Stimulated activated memory B cell treated with anti-CD40 and anti-IgM and Interleukin-4, amounts not matched to agents 10 μg/mL and 1 μg/mL and 100 μg/mL, for 72 hours (primary cell): ENCODE measurements around the gene REEP5.

Experiments
- ATAC-seq: fragments of 150-1000 bp; cut with Tn5 transposase; 2 replicates; pipeline ENCODE4 v1.10.0; 2021
- H3K27ac Mint-ChIP-seq: one replicate; pipeline ENCODE4 v1.8.0; 2022; ENCODE audit warnings: mild to moderate bottlenecking, mixed read lengths
- H3K27me3 Mint-ChIP-seq: one replicate; pipeline ENCODE4 v1.8.0; 2022; ENCODE audit warnings: mixed read lengths
- H3K36me3 Mint-ChIP-seq: one replicate; pipeline ENCODE4 v1.8.0; 2022; ENCODE audit warnings: mixed read lengths
- H3K4me1 Mint-ChIP-seq: one replicate; pipeline ENCODE4 v1.8.0; 2022; ENCODE audit warnings: mixed read lengths
- H3K4me3 Mint-ChIP-seq: one replicate; pipeline ENCODE4 v1.8.0; 2022; ENCODE audit warnings: mild to moderate bottlenecking, moderate library complexity, mixed read lengths
- H3K9me3 Mint-ChIP-seq: one replicate; pipeline ENCODE4 v1.8.0; 2022; ENCODE audit warnings: mixed read lengths

Gene REEP5

GRCh38 chr5:112849912-112850311, 72.1 kb downstream of the REEP5 start:
- Mint-ChIP-seq H3K4me3 (no peak overlapping the region), H3K36me3 (peaks cover 6% of the 10 kb centered on the region), H3K9me3 (peaks cover 4% of the 10 kb centered on the region), H3K27ac (no peak overlapping the region), H3K4me1 (peaks cover 4% of the 10 kb centered on the region), H3K27me3 (peaks cover 8% of the 10 kb centered on the region)
- ATAC-seq, result no peak

- Mint-ChIP-seq H3K36me3 (no peaks in the 10 kb centered on the region), H3K4me3 (no peak overlapping the region), H3K9me3 (no peaks in the 10 kb centered on the region), H3K27me3 (no peaks in the 10 kb centered on the region), H3K27ac (no peak overlapping the region), H3K4me1 (peaks cover 4% of the 10 kb centered on the region)
- ATAC-seq, result peak; percentile 98
Observed at GRCh38 chr5:112848116-112848811, 73.8 kb downstream of the REEP5 start.

- no peaks in the 10 kb centered on the region for H3K27me3 Mint-ChIP-seq
- peaks cover 5% of the 10 kb centered on the region for H3K36me3 Mint-ChIP-seq
- no peak for ATAC-seq
- H3K4me1 Mint-ChIP-seq, result peaks cover 4% of the 10 kb centered on the region
- no peaks in the 10 kb centered on the region for H3K9me3 Mint-ChIP-seq
- no peak overlapping the region for H3K4me3 Mint-ChIP-seq
- no peak overlapping the region for H3K27ac Mint-ChIP-seq
Observed at GRCh38 chr5:112847306-112847705, 74.7 kb downstream of the REEP5 start.

- no peaks in the 10 kb centered on the region for H3K9me3 Mint-ChIP-seq
- H3K27ac Mint-ChIP-seq, result no peak overlapping the region
- ATAC-seq, result no peak
- H3K27me3 Mint-ChIP-seq, result no peaks in the 10 kb centered on the region
- peaks cover 5% of the 10 kb centered on the region for H3K36me3 Mint-ChIP-seq
- H3K4me1 Mint-ChIP-seq, result peaks cover 4% of the 10 kb centered on the region
- no peak overlapping the region for H3K4me3 Mint-ChIP-seq
Observed at GRCh38 chr5:112846556-112846955, 75.5 kb downstream of the REEP5 start.

GRCh38 chr5:112844489-112844888, 77.5 kb downstream of the REEP5 start:
- H3K27ac Mint-ChIP-seq, result no peak overlapping the region
- no peaks in the 10 kb centered on the region for H3K9me3 Mint-ChIP-seq
- H3K27me3 Mint-ChIP-seq, result no peaks in the 10 kb centered on the region
- peaks cover 16% of the 10 kb centered on the region for H3K36me3 Mint-ChIP-seq
- H3K4me1 Mint-ChIP-seq, result peaks cover 4% of the 10 kb centered on the region
- no peak for ATAC-seq
- no peak overlapping the region for H3K4me3 Mint-ChIP-seq

- Mint-ChIP-seq H3K27me3 (no peaks in the 10 kb centered on the region), H3K4me3 (no peak overlapping the region), H3K27ac (no peak overlapping the region), H3K4me1 (no peaks in the 10 kb centered on the region), H3K36me3 (peaks cover 55% of the 10 kb centered on the region), H3K9me3 (no peaks in the 10 kb centered on the region)
- ATAC-seq, result no peak
Observed at GRCh38 chr5:112833971-112834370, 88.1 kb downstream of the REEP5 start.

- no peaks in the 10 kb centered on the region for H3K4me1 Mint-ChIP-seq
- no peak for ATAC-seq
- H3K4me3 Mint-ChIP-seq, result no peak overlapping the region
- no peak overlapping the region for H3K27ac Mint-ChIP-seq
- H3K36me3 Mint-ChIP-seq, result peaks cover 51% of the 10 kb centered on the region
- no peaks in the 10 kb centered on the region for H3K27me3 Mint-ChIP-seq
- H3K9me3 Mint-ChIP-seq, result no peaks in the 10 kb centered on the region
Observed at GRCh38 chr5:112830378-112830777, 91.6 kb downstream of the REEP5 start.
